Body of pancreas (tissue), 4 donors: ENCODE measurements around the gene CIAPIN1.

ENCODE experiments used
- CTCF ChIP-seq, 7 experiments: fragments of 450-650 bp in 4 of 7; fragments of 200-600 bp in 3 of 7; sonication (generic) in 3 of 7; IDR thresholded peaks; one replicate each; pipeline ENCODE4 v1.5.1; 2016 to 2019; ENCODE audit warnings: antibody characterized with exemption in 7 of 7
- POLR2A ChIP-seq, 3 donors: fragments of 450-650 bp; IDR thresholded peaks; one replicate each; pipeline ENCODE4 v1.6.1; 2016; ENCODE audit warnings: antibody characterized with exemption in 3 of 3, mild to moderate bottlenecking in 2 of 3

GRCh38 chr16:57383276-57384247, 63.6 kb downstream of the CIAPIN1 start:
- TF ChIP-seq CTCF (IDR thresholded peaks at IDR 0.05) (no peak), POLR2A (IDR thresholded peaks at IDR 0.05) (no peak)
